Activated CD8-positive, alpha-beta memory T cell treated with anti-CD3 and anti-CD28 coated beads for 36 hours (primary cell): ENCODE measurements around the gene PTPRD. TPM values are rescaled to one million over a fixed set of nuclear protein-coding genes. Genes with fewer than 3 reads are reported as not detected.

Experiments used
- CTCF ChIA-PET: fragments of 350-600 bp; sonication (Branson Sonifier 250); formaldehyde crosslinking; loops from one replicate; lab custom pipeline; 2021; ENCODE audit warnings: antibody characterized with exemption; lab: Charles Lee
- POLR2A ChIA-PET: fragments of 350-600 bp; sonication (Branson Sonifier 250); formaldehyde crosslinking; loops from one replicate; lab custom pipeline; 2021; ENCODE audit warnings: antibody characterized with exemption; lab: Charles Lee
- total RNA-seq, 2 experiments: library from RNA; stranded (reverse); gene quantifications; one replicate each; pipeline ENCODE4 v1.2.3, GENCODE V29; 2021

Gene PTPRD
- total RNA-seq, 2 experiments from 2014 or later, result 0.10 to 0.15 TPM

GRCh38 chr9:10274988-10275387 lies 337.8 kb downstream of the PTPRD start:
- ChIA-PET POLR2A (no interaction called here), CTCF (no interaction called here)

- POLR2A ChIA-PET, result no interaction called here
- CTCF ChIA-PET, result no interaction called here
These were observed 338.6 kb downstream of the PTPRD start for GRCh38 chr9:10274175-10274574.

GRCh38 chr9:10272830-10273229 lies 340.0 kb downstream of the PTPRD start:
- ChIA-PET CTCF (no interaction called here), POLR2A (no interaction called here)

- ChIA-PET CTCF (no interaction called here), POLR2A (no interaction called here)
These were observed 344.0 kb downstream of the PTPRD start for GRCh38 chr9:10268531-10269485.

GRCh38 chr9:10265153-10265631 lies 347.6 kb downstream of the PTPRD start:
- ChIA-PET POLR2A (no interaction called here), CTCF (no interaction called here)

GRCh38 chr9:10260501-10260900 lies 352.3 kb downstream of the PTPRD start:
- POLR2A ChIA-PET, result no interaction called here

GRCh38 chr9:10259668-10260067 lies 353.1 kb downstream of the PTPRD start:
- CTCF ChIA-PET, result no interaction called here

More at GRCh38 chr9:10260501-10260900, 352.3 kb downstream of the PTPRD start:
- CTCF ChIA-PET, result no interaction called here

GRCh38 chr9:10255758-10256157 lies 357.0 kb downstream of the PTPRD start:
- ChIA-PET POLR2A (no interaction called here), CTCF (no interaction called here)

More at GRCh38 chr9:10259668-10260067, 353.1 kb downstream of the PTPRD start:
- POLR2A ChIA-PET, result no interaction called here

GRCh38 chr9:10254338-10254737 lies 358.5 kb downstream of the PTPRD start:
- ChIA-PET CTCF (no interaction called here), POLR2A (no interaction called here)

- ChIA-PET POLR2A (no interaction called here), CTCF (no interaction called here)
These were observed 359.5 kb downstream of the PTPRD start for GRCh38 chr9:10253341-10253740.

- POLR2A ChIA-PET, result no interaction called here
These were observed 360.6 kb downstream of the PTPRD start for GRCh38 chr9:10252174-10252573.

GRCh38 chr9:10251490-10251889 lies 361.3 kb downstream of the PTPRD start:
- CTCF ChIA-PET, result no interaction called here
- POLR2A ChIA-PET, result no interaction called here

More at GRCh38 chr9:10252174-10252573, 360.6 kb downstream of the PTPRD start:
- CTCF ChIA-PET, result no interaction called here

GRCh38 chr9:10250219-10250618 lies 362.6 kb downstream of the PTPRD start:
- CTCF ChIA-PET, result no interaction called here
- POLR2A ChIA-PET, result no interaction called here

- POLR2A ChIA-PET, result no interaction called here
- CTCF ChIA-PET, result no interaction called here
These were observed 363.9 kb downstream of the PTPRD start for GRCh38 chr9:10248890-10249289.

- CTCF ChIA-PET, result no interaction called here
- POLR2A ChIA-PET, result no interaction called here
These were observed 370.5 kb downstream of the PTPRD start for GRCh38 chr9:10242255-10242654.

GRCh38 chr9:10238087-10238486 lies 374.7 kb downstream of the PTPRD start:
- POLR2A ChIA-PET, result no interaction called here

GRCh38 chr9:10237584-10237983 lies 375.2 kb downstream of the PTPRD start:
- POLR2A ChIA-PET, result no interaction called here
- CTCF ChIA-PET, result no interaction called here

More at GRCh38 chr9:10238087-10238486, 374.7 kb downstream of the PTPRD start:
- CTCF ChIA-PET, result no interaction called here

- POLR2A ChIA-PET, result no interaction called here
- CTCF ChIA-PET, result no interaction called here
These were observed 376.6 kb downstream of the PTPRD start for GRCh38 chr9:10236161-10236560.

- ChIA-PET CTCF (no interaction called here), POLR2A (no interaction called here)
These were observed 377.4 kb downstream of the PTPRD start for GRCh38 chr9:10235376-10235775.

GRCh38 chr9:10232352-10232930 lies 380.4 kb downstream of the PTPRD start:
- ChIA-PET CTCF (no interaction called here), POLR2A (no interaction called here)

GRCh38 chr9:10230512-10230911 lies 382.3 kb downstream of the PTPRD start:
- ChIA-PET POLR2A (no interaction called here), CTCF (no interaction called here)
